K562 (cell line): ENCODE data around the gene ZNF687. TPM values are rescaled to one million over a fixed set of nuclear protein-coding genes. Genes with fewer than 3 reads are reported as not detected.

Experiments
- ATAC-seq: fragments of 200-7000 bp; cut with Tn5 transposase; 3 replicates; pipeline ENCODE4 v1.9.1; 2020; ENCODE audit warnings: moderate library complexity
- BruUV-seq: library from RNA; stranded (reverse); fragments of 400-500 nt; replicated peaks from 2 replicates; lab custom pipeline; 2021; lab: Mats Ljungman, UMichigan
- CTCF ChIA-PET: fragments of 300-600 bp; formaldehyde crosslinking; extraction: SDS; loops from one replicate; lab custom pipeline; 2021; ENCODE audit warnings: low intra/inter-chr PET ratio; lab: Yijun Ruan, JAX
- POLR2A ChIA-PET: fragments of 300-600, 350-650 bp; sonication (Branson Sonifier 250); formaldehyde crosslinking; extraction: SDS; loops from one replicate; lab custom pipeline; 2021; ENCODE audit warnings: antibody characterized with exemption, inconsistent platforms; lab: Yijun Ruan, JAX
- DNase-seq, 4 experiments: peaks; one replicate each; pipeline versions ENCODE4 v3.0.0 to v3.0.0-alpha.2; 2011 to 2018; ENCODE audit warnings: low spot score in 3 of 4, mixed read lengths in 3 of 4; ENCODE audit errors: extremely low read depth in 1 of 4
- FAIRE-seq: peaks from 2 replicates; lab custom pipeline; 2011; peaks lifted over from hg19 to GRCh38; lab: Jason Lieb, UNC
- H2AFZ ChIP-seq: 2 replicates; pipeline ENCODE4 v1.6.0; 2011; ENCODE audit warnings: low read depth, low read length, control low read depth, inconsistent platforms
- H3K27ac ChIP-seq: fragments of 200-600 bp; 3 replicates; pipeline ENCODE4 v1.8.0; 2011; ENCODE audit warnings: low read depth, mild to moderate bottlenecking, control low read depth, inconsistent platforms, low read length, moderate library complexity, mixed read lengths; ENCODE audit errors: extremely low read depth
- H3K27me3 ChIP-seq, 2 experiments: fragments of 300-600 bp in 1 of 2; 2 replicates in 1 of 2; 3 replicates in 1 of 2; pipeline versions ENCODE4 v1.6.0 to v1.8.0; 2011; ENCODE audit warnings: inconsistent platforms in 2 of 2, low read length in 2 of 2, mild to moderate bottlenecking in 1 of 2, mixed read lengths in 1 of 2, moderate library complexity in 1 of 2; ENCODE audit not compliant: control insufficient read depth in 2 of 2, insufficient read depth in 2 of 2
- H3K36me3 ChIP-seq: fragments of 300-600 bp; 3 replicates; pipeline ENCODE4 v1.8.0; 2011; ENCODE audit warnings: mild to moderate bottlenecking, low read length, inconsistent platforms; ENCODE audit not compliant: control insufficient read depth, insufficient read depth
- H3K4me1 ChIP-seq, 2 experiments: fragments of 200-600 bp in 1 of 2; replicated peaks in 1 of 2; 2 replicates in 1 of 2; 3 replicates in 1 of 2; pipeline versions ENCODE4 v1.5.1 to v1.8.0; 2011; ENCODE audit warnings: inconsistent platforms in 2 of 2, low read length in 2 of 2, mild to moderate bottlenecking in 1 of 2, mixed read lengths in 1 of 2, moderate library complexity in 1 of 2; ENCODE audit not compliant: control insufficient read depth in 2 of 2, insufficient read depth in 2 of 2
- H3K4me2 ChIP-seq: 2 replicates; pipeline ENCODE4 v1.6.1; 2011; ENCODE audit warnings: low read length, control low read depth, inconsistent platforms, mixed read lengths; ENCODE audit not compliant: insufficient read depth
- H3K4me3 ChIP-seq: fragments of 200-600 bp; sonication (generic), shearing (Covaris generic); 2 replicates; pipeline ENCODE4 v1.5.1; 2016; ENCODE audit warnings: control low read depth, inconsistent platforms
- H3K79me2 ChIP-seq: fragments of 200-600 bp; 3 replicates; pipeline ENCODE4 v1.8.0; 2011; ENCODE audit warnings: low read length, inconsistent platforms; ENCODE audit not compliant: control insufficient read depth, insufficient read depth
- H3K9ac ChIP-seq, 2 experiments: 2 replicates each; pipeline versions ENCODE4 v1.6.0 to v1.6.1; 2011; ENCODE audit warnings: low read depth in 2 of 2, low read length in 2 of 2, control low read depth in 1 of 2, inconsistent platforms in 1 of 2, mild to moderate bottlenecking in 1 of 2, mixed read lengths in 1 of 2; ENCODE audit not compliant: insufficient read depth in 1 of 2
- H3K9me1 ChIP-seq: one replicate; pipeline ENCODE4 v1.6.0; 2011; ENCODE audit warnings: inconsistent platforms, mild to moderate bottlenecking, low read length, moderate library complexity; ENCODE audit not compliant: control insufficient read depth, insufficient read depth
- H3K9me3 ChIP-seq: replicated peaks from 2 replicates; pipeline ENCODE4 v1.5.1; 2011; ENCODE audit warnings: low read depth, low read length, inconsistent platforms; ENCODE audit not compliant: control insufficient read depth, insufficient read depth
- H4K20me1 ChIP-seq: replicated peaks from 2 replicates; pipeline ENCODE4 v1.6.1; 2011; ENCODE audit warnings: low read length, inconsistent platforms, mixed read lengths; ENCODE audit not compliant: control insufficient read depth, insufficient read depth
- ARNT ChIP-seq, 2 experiments: fragments of 450-650 bp; IDR thresholded peaks; 2 replicates each; pipeline ENCODE4 v1.6.1; 2016; ENCODE audit warnings: mild to moderate bottlenecking in 1 of 2
- NELFE ChIP-seq: IDR thresholded peaks from 2 replicates; pipeline ENCODE4 v1.6.1; 2011; ENCODE audit warnings: mild to moderate bottlenecking; ENCODE audit not compliant: insufficient read depth, insufficient read length
- POLR3A ChIP-seq: IDR thresholded peaks from 2 replicates; pipeline ENCODE4 v1.6.1; 2011; ENCODE audit warnings: borderline replicate concordance, mild to moderate bottlenecking, moderate library complexity; ENCODE audit not compliant: insufficient read length, insufficient read depth; ENCODE audit errors: extremely low read depth
- SP1 ChIP-seq: sonication (generic); formaldehyde crosslinking; IDR thresholded peaks from 2 replicates; pipeline ENCODE4 v1.8.1; 2022; ENCODE audit warnings: mild to moderate bottlenecking, missing genetic modification reagents
- ZC3H8 ChIP-seq: fragments of 450-650 bp; IDR thresholded peaks from 2 replicates; pipeline ENCODE4 v1.6.1; 2017
- ZNF3 ChIP-seq: fragments of 250-450 bp; sonication (Bioruptor Pico); IDR thresholded peaks from 2 replicates; pipeline ENCODE4 v1.5.0; 2021; ENCODE audit warnings: mild to moderate bottlenecking, moderate library complexity
- WGBS: fragments of 100-300 bp; shearing (Covaris generic); methylation state at CpG from one replicate; pipeline ENCODE4 v1.1.6; 2016; ENCODE audit warnings: low coverage, mixed read lengths; ENCODE audit not compliant: insufficient coverage; ENCODE audit errors: missing lambda C conversion rate; 5-methylcytosine and 5-hydroxymethylcytosine counted together
- in situ Hi-C: fragments of 300-500 bp; cut with MboI; formaldehyde crosslinking; loops from 4 replicates; pipeline ENCODE4 v1.15.0; 2018; ENCODE audit warnings: inconsistent platforms, mixed read lengths
- intact Hi-C: fragments of 100-400 bp; cut with micrococcal nuclease; formaldehyde crosslinking; loops from 2 replicates; pipeline ENCODE4 v1.14.2; 2022
- polyA plus RNA-seq, 8 experiments: library from polyadenylated mRNA; depleted of rRNA in 4 of 8; stranded (reverse) in 5 of 8; unstranded in 3 of 8; fragments of >200 nt; fragmentation: Nextera tagmentation in 2 of 8; fragmentation: Illumina TruSeq in 1 of 8; extraction: Ambion mirVana in 2 of 8; extraction: Trizol in 1 of 8; gene quantifications; 2 replicates each; pipeline versions ENCODE4 v1.2.1 to v1.2.3, GENCODE V29; 2011 to 2014; ENCODE audit warnings: inconsistent platforms in 1 of 8, missing spikeins in 1 of 8
- total RNA-seq, 7 experiments: library from RNA; depleted of rRNA in 6 of 7; stranded (reverse); fragments of >200 nt in 6 of 7; fragmentation: Illumina TruSeq in 2 of 7; extraction: Trizol in 2 of 7; gene quantifications; 2 replicates each; pipeline versions ENCODE4 v1.2.1 to v1.2.3, GENCODE V29; 2011 to 2021; ENCODE audit warnings: low replicate concordance in 1 of 7
- TF ChIP-seq, protein P1 (sequence below): sonication (generic); formaldehyde crosslinking; IDR thresholded peaks from 2 replicates; pipeline ENCODE4 v1.4.0; 2020; ENCODE audit warnings: mild to moderate bottlenecking, missing genetic modification reagents

ZNF687 gene
- total and polyA plus RNA-seq, 9 of the 15 experiments (the other 6 are each of a cell fraction or from before 2014, with no cell fraction given), result 0.13 to 26.4 (median 10.6) TPM

DNA sequence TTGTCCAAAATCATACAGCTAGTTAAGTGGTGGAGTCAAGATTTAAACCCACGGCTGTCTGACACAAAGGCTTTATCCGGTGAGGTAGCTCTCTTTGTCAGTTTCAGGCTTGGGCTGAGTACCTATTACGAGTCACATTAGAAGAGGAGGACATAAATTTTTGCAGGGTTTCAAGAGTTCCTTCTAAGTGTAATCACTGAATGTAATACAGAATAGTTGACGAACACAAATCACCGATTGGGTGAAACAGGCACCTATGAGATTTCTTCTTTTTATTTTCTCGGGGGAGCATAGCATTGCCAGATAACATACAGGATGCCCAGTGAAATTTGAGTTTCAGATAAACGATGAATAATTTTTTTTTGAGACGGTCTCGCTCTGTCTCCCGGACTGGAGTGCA lies 26.7 kb upstream of the ZNF687 start:
- H3K9me1 ChIP-seq, result no peaks in the 10 kb centered on the region
- H3K27ac ChIP-seq, result peak overlapping the region; percentile 83
- H3K9me3 ChIP-seq, result no peaks in the 10 kb centered on the region
- ATAC-seq (no peak), FAIRE-seq (no peak), DNase-seq (no peak)
- no TSS peak for BruUV-seq
- H3K4me1 ChIP-seq, result peaks cover 0 to 4% of the 10 kb centered on the region in 2 experiments; a peak in 2 of 5 replicates
- no peaks in the 10 kb centered on the region for H4K20me1 ChIP-seq
- peak overlapping the region; percentile 84 for H3K4me2 ChIP-seq
- intact Hi-C loops (loop anchor here (2.0 kb wide), 1 partner anchor 25 kb away; no protein-coding TSS in a partner anchor), in situ Hi-C loops (no loop called here)
- CTCF ChIA-PET, result no interaction called here
- WGBS, result 1% methylated on average over 10 of the region's 10 CpGs
- H3K4me3 ChIP-seq, result peak overlapping the region; percentile 58
- peak overlapping the region; percentile 82 to 90; a peak in 3 of 4 replicates for H3K9ac ChIP-seq
- POLR2A ChIA-PET, result interaction anchor here (0.9 to 1.8 kb wide), 4 partner anchors 14 to 66 kb away, joined by 4 to 11 read pairs (median 4); partner anchors contain the start of genes VPS72 and ZNF687
- H3K36me3 ChIP-seq, result peaks cover 20% of the 10 kb centered on the region; the same call in 1 of the 3 replicates
- H3K79me2 ChIP-seq, result peaks cover 60% of the 10 kb centered on the region
- no peaks in the 10 kb centered on the region for H3K27me3 ChIP-seq
- TF ChIP-seq ARNT (IDR thresholded peaks at IDR 0.05) (no peak), NELFE (no peak), SP1 (CRISPR knock-in tag) (0 out of 2 replicates have a peak, but pooled peaks have one; percentile 6), ZC3H8 (no peak), POLR3A (no peak), ZNF3 (CRISPR knock-in tag) (no peak)
- TF ChIP-seq, protein P1, sequence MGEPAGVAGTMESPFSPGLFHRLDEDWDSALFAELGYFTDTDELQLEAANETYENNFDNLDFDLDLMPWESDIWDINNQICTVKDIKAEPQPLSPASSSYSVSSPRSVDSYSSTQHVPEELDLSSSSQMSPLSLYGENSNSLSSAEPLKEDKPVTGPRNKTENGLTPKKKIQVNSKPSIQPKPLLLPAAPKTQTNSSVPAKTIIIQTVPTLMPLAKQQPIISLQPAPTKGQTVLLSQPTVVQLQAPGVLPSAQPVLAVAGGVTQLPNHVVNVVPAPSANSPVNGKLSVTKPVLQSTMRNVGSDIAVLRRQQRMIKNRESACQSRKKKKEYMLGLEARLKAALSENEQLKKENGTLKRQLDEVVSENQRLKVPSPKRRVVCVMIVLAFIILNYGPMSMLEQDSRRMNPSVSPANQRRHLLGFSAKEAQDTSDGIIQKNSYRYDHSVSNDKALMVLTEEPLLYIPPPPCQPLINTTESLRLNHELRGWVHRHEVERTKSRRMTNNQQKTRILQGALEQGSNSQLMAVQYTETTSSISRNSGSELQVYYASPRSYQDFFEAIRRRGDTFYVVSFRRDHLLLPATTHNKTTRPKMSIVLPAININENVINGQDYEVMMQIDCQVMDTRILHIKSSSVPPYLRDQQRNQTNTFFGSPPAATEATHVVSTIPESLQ (CRISPR knock-in tag), result no peak
- TF ChIP-seq, all 486 proteins: peak for 1
- no peak overlapping the region for H2AFZ ChIP-seq
